HG02759 (cell line): Measurements from ENCODE around the gene ANKS3.
A peak's percentile ranks its signal among the peaks of the same experiment; 100 is the strongest.
"Not testable (repeated sequence)": the region's sequence is repeated elsewhere in the genome, so short reads cannot be mapped to it uniquely, and the experiment has no call there.

Experiments used
- ATAC-seq: cut with Tn5 transposase; IDR thresholded peaks from one replicate; pipeline ENCODE4 v1.9.1; 2021; ENCODE audit warnings: mild to moderate bottlenecking, moderate library complexity; ENCODE audit not compliant: unreplicated experiment

ANKS3 gene

GRCh38 chr16:4755687-4756086 lies 21.6 kb upstream of the ANKS3 start:
- no peak for ATAC-seq

GRCh38 chr16:4754865-4755264 lies 20.8 kb upstream of the ANKS3 start:
- no peak for ATAC-seq

- ATAC-seq = no peak
Observed at GRCh38 chr16:4753227-4753626, 19.2 kb upstream of the ANKS3 start.

GRCh38 chr16:4752351-4753100 lies 18.5 kb upstream of the ANKS3 start:
- ATAC-seq = no peak

DNA sequence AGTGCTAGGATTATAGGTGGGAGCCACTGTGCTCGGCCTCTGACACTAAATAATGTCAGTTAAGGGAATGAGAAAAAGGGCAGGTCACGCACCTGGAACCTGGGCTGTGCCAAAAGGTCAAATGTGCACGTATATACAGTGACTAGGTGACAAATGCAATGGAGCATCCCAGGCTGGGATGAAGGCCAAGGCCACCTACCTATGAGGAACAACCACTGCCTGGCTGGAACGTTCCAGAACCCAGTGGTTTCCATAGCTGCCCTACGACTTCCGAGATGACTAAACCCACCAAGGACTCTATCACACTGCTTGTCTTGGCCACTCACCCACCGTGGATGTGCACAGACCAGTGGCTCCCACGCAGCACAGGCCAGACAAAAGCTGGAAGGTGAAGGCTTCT lies 16.8 kb upstream of the ANKS3 start:
- no peak for ATAC-seq

DNA sequence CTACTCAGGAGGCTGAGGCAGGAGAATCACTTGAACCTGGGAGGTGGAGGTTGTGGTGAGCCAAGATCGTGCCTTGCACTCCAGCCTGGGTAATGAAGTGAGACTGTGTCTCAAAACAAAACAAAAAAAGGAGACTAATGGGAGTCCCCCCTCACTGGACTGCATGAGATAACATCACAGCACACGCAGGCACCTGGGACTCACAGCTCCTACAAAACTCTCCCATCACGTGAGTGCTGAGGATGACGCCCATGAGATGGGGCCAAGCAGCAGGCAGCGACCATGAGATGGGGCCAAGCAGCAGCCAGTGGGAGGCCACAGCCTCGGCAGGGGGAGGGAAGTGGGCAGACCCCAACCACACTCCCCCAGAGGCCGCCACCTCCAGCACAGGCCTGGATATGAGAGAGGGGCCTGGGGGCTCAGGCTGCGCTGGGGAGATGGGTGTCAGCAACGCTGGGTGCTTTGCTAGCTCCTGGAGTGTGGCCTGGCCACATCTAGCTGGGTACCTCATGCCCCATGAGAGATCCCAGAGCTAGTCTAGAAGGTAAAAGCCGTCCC lies 15.7 kb upstream of the ANKS3 start:
- ATAC-seq = no peak

- ATAC-seq = no peak
Observed at GRCh38 chr16:4748682-4749411, 14.8 kb upstream of the ANKS3 start.

DNA sequence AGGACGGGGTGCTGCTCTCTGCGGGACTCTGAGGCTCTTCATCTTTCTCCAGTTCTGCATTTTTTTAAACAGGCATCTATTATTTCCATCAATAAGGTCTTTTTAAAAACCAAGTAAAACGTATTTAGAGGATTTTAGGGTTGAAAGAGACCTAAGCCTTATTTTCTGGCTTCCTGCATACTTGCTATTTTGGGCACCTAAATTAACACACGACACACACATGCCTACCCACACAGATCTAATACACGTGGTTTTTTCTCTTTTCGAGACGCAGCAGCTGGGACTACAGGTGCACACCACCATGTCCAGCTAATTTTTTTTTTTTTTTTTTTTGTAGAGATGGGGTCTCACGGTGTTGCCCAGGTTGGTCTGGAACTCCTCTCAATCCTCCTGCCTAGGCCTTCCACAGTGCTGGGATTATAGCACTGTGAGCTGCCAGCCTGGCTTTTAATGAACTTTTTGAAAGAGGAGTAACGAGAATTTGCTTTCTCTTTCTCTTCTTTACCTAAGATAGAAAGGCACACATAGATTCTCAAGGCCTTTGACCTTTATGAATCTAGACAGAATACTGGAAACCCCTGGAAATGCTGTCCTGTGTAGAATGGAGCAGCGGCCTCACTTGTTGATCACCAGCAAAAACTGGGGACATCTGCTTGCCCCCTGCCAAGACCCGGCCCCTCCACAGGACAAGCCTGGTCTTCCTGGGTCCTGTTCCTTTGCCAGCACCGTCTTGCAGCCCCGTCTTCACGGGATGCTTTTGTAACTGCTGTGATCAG lies 14.0 kb upstream of the ANKS3 start:
- ATAC-seq = no peak

GRCh38 chr16:4746991-4747574 lies 13.0 kb upstream of the ANKS3 start:
- ATAC-seq = no peak

DNA sequence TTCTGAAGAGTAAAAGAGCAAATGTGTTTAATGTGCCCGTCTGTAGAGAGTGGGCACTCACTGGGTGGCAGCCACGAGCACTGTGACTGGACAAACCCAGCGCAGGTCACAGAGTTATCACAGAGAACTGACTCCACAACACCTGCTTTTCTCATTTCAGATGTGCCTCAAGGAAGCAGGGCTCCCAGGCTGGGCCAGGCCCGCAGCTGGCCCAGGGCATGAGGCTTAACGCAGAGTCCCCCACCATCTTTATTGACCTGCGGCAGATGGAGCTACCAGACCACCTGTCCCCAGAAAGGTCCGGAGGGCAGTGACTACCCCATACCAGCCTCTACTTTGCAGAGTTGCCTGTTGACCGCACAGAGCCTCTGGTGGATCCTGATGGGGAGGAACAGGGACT lies 12.1 kb upstream of the ANKS3 start:
- ATAC-seq = no peak

DNA sequence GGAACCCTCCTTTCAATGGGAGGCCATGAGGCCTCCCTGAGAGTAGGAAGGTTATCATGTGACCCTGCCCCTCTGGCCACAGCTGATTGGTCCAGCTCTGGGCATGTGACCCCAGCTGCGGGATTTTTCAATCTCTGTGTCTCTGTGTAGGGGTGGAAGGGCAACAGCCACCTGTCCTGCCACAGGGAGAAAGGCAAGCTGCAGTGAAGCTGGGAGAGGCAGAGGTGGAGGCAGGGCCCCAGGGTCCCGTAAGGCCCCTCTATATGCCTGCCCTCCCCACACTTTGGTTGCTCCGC lies 11.2 kb upstream of the ANKS3 start:
- ATAC-seq = no peak

DNA sequence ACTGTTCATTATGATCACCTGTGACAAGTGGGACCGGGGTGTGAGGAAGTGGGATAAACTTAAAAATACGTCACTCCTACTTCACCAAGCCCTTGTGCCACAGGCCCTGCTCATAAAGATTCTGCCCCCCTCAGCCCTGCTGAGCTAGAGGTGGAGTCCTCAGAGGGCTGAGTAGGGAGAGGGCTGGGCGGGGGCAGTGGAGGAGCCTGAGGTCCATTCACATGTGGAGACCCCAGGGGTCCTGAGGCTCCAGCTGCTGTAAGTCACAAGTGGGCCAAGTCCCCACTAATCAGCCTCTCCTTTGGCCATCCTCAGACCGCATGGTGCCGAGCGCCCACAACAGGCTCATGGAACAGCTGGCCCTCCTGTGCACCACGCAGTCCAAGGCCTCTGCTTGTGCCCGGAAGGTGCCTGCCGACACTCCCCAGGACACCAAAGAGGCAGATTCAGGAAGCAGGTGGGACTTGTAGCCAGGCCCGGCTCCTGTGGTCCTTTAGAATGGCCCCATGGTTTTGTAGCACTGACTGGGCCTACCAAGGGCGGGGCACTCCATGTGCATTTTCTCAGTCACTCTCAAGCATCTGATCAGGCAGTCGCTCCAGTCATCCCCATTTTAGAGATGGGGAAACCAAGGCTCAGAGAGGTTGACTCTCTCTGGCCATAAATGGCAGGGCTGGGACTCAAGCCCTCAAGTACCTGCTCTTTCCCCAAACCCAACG lies 10.6 kb upstream of the ANKS3 start:
- no peak for ATAC-seq

GRCh38 chr16:4743226-4743878 lies 9.3 kb upstream of the ANKS3 start:
- ATAC-seq = no peak

DNA sequence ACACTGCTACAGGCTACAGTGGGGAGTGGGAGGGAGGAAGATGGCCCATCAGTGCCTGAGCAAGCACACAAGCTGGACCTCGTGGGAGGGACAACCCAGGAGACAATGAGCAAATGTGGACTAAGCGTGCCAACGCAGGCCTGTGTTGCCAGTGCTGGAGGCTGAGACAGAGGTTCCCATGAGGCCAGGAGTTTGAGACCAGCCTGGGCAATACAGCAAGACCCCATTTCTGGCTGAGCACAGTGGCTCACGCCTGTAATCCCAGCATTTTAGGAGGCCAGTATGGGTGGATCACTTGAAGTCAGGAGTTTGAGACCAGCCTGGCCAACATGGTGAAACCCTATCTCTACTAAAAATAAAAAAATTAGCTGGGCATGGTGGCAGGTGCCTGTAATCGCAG lies 4.3 kb upstream of the ANKS3 start:
- not testable (repeated sequence) for ATAC-seq

DNA sequence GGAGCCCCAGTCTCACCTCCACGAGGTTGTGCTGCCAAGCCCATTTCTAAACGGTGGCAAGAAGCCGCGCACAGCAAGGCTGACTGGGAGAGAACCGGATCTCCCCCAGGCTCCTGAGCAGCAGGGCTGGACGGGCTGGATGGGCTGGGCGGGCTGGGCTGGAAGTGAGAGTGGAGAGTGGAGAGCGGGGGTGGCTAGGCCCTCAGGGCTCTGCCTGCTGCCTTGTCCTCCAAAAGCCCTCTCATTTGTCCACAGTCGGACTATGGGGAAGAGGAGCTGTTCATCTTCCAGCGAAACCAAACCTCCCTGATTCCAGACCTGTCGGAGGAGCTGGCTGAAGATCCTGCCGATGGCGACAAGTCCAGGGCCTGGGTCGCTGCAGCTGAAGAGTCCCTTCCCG lies 3.5 kb upstream of the ANKS3 start:
- no peak for ATAC-seq

DNA sequence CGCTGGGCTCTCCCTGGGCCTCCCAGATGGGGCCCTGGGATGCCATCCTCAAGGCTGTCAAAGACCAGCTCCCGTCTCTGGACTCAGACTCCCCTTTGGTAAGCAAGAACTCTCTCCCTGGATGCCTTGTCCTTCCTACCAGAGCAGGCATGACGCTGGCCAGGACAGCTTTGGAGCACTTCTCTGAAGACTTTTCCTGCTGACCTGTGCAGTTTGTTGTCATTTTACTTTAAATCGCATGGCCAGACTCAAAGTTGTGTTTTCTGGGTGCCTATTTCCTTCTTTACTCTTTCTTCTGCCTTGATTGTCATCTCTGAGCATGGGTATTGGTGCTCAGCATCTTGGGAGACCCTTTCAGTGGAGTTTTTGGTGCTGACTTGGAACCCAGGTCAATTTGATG lies 2.5 kb upstream of the ANKS3 start:
- no peak for ATAC-seq

- ATAC-seq = peak; percentile 68
Observed at GRCh38 chr16:4734730-4735535, 862 bp upstream of the ANKS3 start.

DNA sequence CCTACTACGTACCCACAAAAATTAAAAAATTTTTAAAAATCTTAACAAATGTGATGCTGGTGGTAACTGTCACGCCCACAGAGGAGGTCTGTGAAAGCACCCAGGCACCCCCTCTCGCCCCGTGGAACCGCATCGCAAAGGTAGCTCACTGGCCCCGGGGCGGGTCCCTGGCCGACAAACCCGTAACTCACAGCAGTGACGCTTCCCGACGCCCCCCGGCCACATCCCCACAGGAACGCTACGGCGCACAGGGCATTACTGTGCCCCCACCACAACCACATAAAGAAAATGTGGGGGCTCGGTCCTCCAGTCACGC lies 366 bp downstream of the ANKS3 start:
- ATAC-seq = no peak

GRCh38 chr16:4733211-4733742 lies 794 bp downstream of the ANKS3 start:
- ATAC-seq = no peak
